NCI-H1092 (cell line): ENCODE data around the gene PPP1R12B.
"Not testable (repeated sequence)": the region's sequence is repeated elsewhere in the genome, so short reads cannot be mapped to it uniquely, and the experiment has no call there.

Experiments
- DNase-seq: peaks from one replicate; lab custom pipeline; 2025; lab: John Stamatoyannopoulos, UW

Gene PPP1R12B

GRCh38 chr1:202405928-202406327 is 57.4 kb downstream of the PPP1R12B start:
- no peak for DNase-seq

GRCh38 chr1:202406896-202407295 is 58.4 kb downstream of the PPP1R12B start:
- DNase-seq = not testable (repeated sequence)

GRCh38 chr1:202407378-202407777 is 58.9 kb downstream of the PPP1R12B start:
- DNase-seq = not testable (repeated sequence)

GRCh38 chr1:202410251-202410650 is 61.8 kb downstream of the PPP1R12B start:
- not testable (repeated sequence) for DNase-seq

GRCh38 chr1:202410854-202411357 is 62.4 kb downstream of the PPP1R12B start:
- DNase-seq = not testable (repeated sequence)

GRCh38 chr1:202411422-202411821 is 62.9 kb downstream of the PPP1R12B start:
- DNase-seq = no peak

- not testable (repeated sequence) for DNase-seq
Measured at GRCh38 chr1:202412421-202412820, 63.9 kb downstream of the PPP1R12B start.

- DNase-seq = no peak
Measured at GRCh38 chr1:202416641-202417040, 68.1 kb downstream of the PPP1R12B start.

- not testable (repeated sequence) for DNase-seq
Measured at GRCh38 chr1:202417141-202417540, 68.6 kb downstream of the PPP1R12B start.

GRCh38 chr1:202417762-202418201 is 69.3 kb downstream of the PPP1R12B start:
- DNase-seq = not testable (repeated sequence)

GRCh38 chr1:202419731-202420130 is 71.2 kb downstream of the PPP1R12B start:
- DNase-seq = not testable (repeated sequence)

GRCh38 chr1:202420422-202421094 is 72.1 kb downstream of the PPP1R12B start:
- DNase-seq = not testable (repeated sequence)

GRCh38 chr1:202422709-202423108 is 74.2 kb downstream of the PPP1R12B start:
- DNase-seq = not testable (repeated sequence)

GRCh38 chr1:202424260-202424659 is 75.8 kb downstream of the PPP1R12B start:
- DNase-seq = not testable (repeated sequence)

- not testable (repeated sequence) for DNase-seq
Measured at GRCh38 chr1:202430111-202430510, 81.6 kb downstream of the PPP1R12B start.

GRCh38 chr1:202432338-202432737 is 83.8 kb downstream of the PPP1R12B start:
- DNase-seq = not testable (repeated sequence)

- DNase-seq = no peak
Measured at GRCh38 chr1:202433155-202434043, 84.9 kb downstream of the PPP1R12B start.

GRCh38 chr1:202434059-202434458 is 85.6 kb downstream of the PPP1R12B start:
- no peak for DNase-seq

GRCh38 chr1:202438393-202439174 is 90.1 kb downstream of the PPP1R12B start:
- DNase-seq = no peak

GRCh38 chr1:202439308-202439707 is 90.8 kb downstream of the PPP1R12B start:
- no peak for DNase-seq

- DNase-seq = not testable (repeated sequence)
Measured at GRCh38 chr1:202448140-202448539, 99.6 kb downstream of the PPP1R12B start.

- DNase-seq = not testable (repeated sequence)
Measured at GRCh38 chr1:202451641-202452040, 103.1 kb downstream of the PPP1R12B start.
